Naive B cell (primary cell): Measurements from ENCODE around the gene MLLT1. TPM values are rescaled to one million over a fixed set of nuclear protein-coding genes. Genes with fewer than 3 reads are reported as not detected.

Experiments
- ATAC-seq, 2 donors: fragments of 150-1000 bp; cut with Tn5 transposase; 2 replicates each; pipeline ENCODE4 v1.10.0; 2021; ENCODE audit warnings: low read depth in 2 of 2, mild to moderate bottlenecking in 2 of 2, moderate library complexity in 2 of 2
- DNase-seq: peaks from one replicate; pipeline ENCODE4 v3.0.0; 2022
- H3K27ac Mint-ChIP-seq, 6 donors: one replicate each; pipeline ENCODE4 v1.8.0; 2020 to 2022; ENCODE audit warnings: mild to moderate bottlenecking in 6 of 6, mixed read lengths in 6 of 6, moderate library complexity in 5 of 6, inconsistent platforms in 2 of 6
- H3K27me3 Mint-ChIP-seq, 3 donors: one replicate each; pipeline ENCODE4 v1.8.0; 2021 to 2022; ENCODE audit warnings: mixed read lengths in 3 of 3, mild to moderate bottlenecking in 1 of 3
- H3K36me3 Mint-ChIP-seq, 2 donors: one replicate each; pipeline ENCODE4 v1.8.0; 2020 to 2022; ENCODE audit warnings: mixed read lengths in 2 of 2, inconsistent platforms in 1 of 2, mild to moderate bottlenecking in 1 of 2
- H3K4me1 Mint-ChIP-seq, 3 donors: one replicate each; pipeline ENCODE4 v1.8.0; 2020 to 2022; ENCODE audit warnings: mixed read lengths in 3 of 3, inconsistent platforms in 1 of 3, mild to moderate bottlenecking in 1 of 3, moderate library complexity in 1 of 3
- H3K4me3 Mint-ChIP-seq, 8 donors: one replicate each; pipeline ENCODE4 v1.8.0; 2020 to 2022; ENCODE audit warnings: mild to moderate bottlenecking in 8 of 8, mixed read lengths in 8 of 8, moderate library complexity in 8 of 8, inconsistent platforms in 2 of 8
- H3K9me3 Mint-ChIP-seq, 7 donors: one replicate each; pipeline ENCODE4 v1.8.0; 2020 to 2022; ENCODE audit warnings: mixed read lengths in 7 of 7, mild to moderate bottlenecking in 5 of 7, inconsistent platforms in 2 of 7, moderate library complexity in 1 of 7
- polyA plus RNA-seq, 6 donors: library from polyadenylated mRNA; unstranded; fragments of 300-500 nt; fragmentation: Illumina TruSeq; gene quantifications; one replicate each; pipeline ENCODE4 v1.2.3, GENCODE V29; 2021; ENCODE audit warnings: low read depth in 6 of 6

The MLLT1 gene
- polyA plus RNA-seq, 6 donors from 2014 or later = 0.43 to 1.7 (median 1.3) TPM

DNA sequence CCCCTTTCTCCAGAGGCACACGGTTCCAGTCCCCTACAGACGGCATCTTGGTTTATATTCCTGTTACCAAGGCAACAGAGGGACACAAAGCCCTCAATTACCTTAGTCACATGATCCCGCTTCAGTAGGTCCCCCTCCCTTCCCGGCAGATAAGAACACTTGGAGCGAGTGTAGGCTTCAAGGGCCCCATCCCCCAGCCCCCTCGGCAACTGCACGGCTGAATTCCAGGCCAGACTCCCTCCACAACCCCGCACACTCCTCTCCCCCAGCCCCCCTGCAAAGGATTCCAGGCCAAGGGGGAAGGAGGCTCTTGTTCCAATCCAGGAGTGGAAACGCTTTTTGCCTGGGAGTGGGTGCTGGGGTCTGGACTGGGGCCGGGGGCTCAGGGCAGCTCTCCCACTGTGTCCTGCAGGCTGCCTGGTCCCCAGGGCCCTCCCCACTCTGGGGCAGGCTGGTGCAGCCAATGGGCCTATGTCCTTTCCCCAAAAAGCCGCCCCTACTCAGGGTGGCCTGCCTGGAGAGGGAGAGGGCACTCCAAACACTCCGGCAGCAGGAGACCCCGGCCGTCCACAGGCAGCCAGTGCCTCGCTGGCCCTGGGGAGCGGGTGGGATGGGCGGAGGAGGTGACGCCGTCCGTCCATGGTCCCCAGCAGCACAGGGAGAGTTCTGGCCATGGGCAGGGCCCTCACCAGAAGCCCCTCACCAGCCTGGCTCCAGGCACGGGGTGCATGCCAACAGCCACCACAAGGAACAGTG, 62.6 kb downstream of the MLLT1 start:
- no peak overlapping the region for H3K4me3 Mint-ChIP-seq
- no peak overlapping the region for H3K27ac Mint-ChIP-seq
- ATAC-seq (no peak), DNase-seq (no peak)
- H3K36me3 Mint-ChIP-seq = peaks cover 0 to 5% of the 10 kb centered on the region in 2 donors
- peaks cover 3 to 6% (median 4%) of the 10 kb centered on the region in 3 donors for H3K4me1 Mint-ChIP-seq
- H3K27me3 Mint-ChIP-seq = no peaks in the 10 kb centered on the region
- no peaks in the 10 kb centered on the region for H3K9me3 Mint-ChIP-seq

GRCh38 chr19:6216236-6216995, 63.4 kb downstream of the MLLT1 start:
- ATAC-seq (no peak), DNase-seq (no peak)
- no peaks in the 10 kb centered on the region for H3K9me3 Mint-ChIP-seq
- no peaks in the 10 kb centered on the region for H3K27me3 Mint-ChIP-seq
- H3K27ac Mint-ChIP-seq = no peak overlapping the region
- H3K4me3 Mint-ChIP-seq = no peak overlapping the region
- peaks cover 3 to 6% (median 4%) of the 10 kb centered on the region in 3 donors for H3K4me1 Mint-ChIP-seq
- peaks cover 0 to 8% of the 10 kb centered on the region in 2 donors for H3K36me3 Mint-ChIP-seq

DNA sequence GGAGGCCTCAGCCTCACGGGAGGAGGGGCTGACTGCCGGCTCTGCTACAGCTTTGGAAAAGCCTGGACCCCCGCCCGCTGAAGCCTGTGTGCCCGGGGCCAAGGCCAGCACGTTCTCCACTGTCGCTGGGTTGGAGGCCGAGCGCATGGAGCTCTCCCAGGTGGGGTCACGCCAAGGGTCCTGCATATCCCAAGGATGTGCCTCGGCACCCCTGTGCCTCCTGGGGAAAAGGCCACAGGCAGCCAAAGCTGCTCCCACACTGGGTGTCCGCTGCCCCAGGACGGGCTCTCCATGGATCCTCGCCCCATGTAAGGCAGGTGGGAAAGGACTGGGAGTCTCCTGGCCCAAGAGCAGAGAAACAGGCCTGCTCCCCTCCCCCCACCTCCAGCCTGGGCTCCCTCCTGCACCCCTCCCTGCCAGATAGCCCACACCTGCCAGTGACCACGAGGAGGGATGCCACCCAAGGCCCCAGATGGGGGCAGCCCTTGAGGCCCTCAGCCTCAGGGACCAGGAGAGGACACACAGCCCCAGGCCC, 64.0 kb downstream of the MLLT1 start:
- peaks cover 3 to 6% (median 4%) of the 10 kb centered on the region in 3 donors for H3K4me1 Mint-ChIP-seq
- H3K36me3 Mint-ChIP-seq = peaks cover 0 to 8% of the 10 kb centered on the region in 2 donors
- ATAC-seq = no peak
- H3K9me3 Mint-ChIP-seq = no peaks in the 10 kb centered on the region
- no peak for DNase-seq
- H3K27me3 Mint-ChIP-seq = no peaks in the 10 kb centered on the region
- H3K4me3 Mint-ChIP-seq = no peak overlapping the region
- no peak overlapping the region for H3K27ac Mint-ChIP-seq

DNA sequence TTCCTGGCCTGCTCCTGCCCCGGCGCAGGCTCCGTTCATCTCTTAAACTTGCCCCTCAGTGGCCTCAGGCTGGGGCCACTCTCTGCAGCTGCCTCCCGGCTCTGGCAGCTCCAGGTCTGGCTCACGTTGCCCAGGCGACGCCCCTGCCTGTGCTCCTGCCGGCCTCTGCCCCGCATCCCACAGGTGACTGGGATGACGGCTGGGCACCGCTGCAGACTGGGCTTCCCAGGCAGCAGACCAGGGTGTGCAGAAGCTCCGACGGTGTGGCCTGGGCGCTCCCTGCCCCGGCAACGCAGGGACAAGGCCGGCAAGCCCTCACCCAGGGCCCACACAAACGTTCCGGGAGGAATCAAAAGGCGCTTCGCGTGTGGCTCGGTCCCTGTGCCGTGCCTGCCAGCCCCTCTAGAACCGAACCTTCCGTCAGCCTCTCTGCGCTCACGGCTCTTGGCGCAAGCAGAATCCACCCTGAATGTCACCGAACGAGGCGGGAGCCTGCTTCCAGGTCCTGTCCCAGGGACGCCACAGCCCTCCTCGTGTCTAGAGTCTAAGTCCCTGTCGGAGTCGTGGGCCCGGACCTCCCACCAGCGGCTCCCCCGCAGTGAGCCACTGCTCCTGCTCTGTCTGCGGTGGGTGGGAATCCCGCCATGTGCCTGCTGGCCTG, 64.8 kb downstream of the MLLT1 start:
- Mint-ChIP-seq H3K36me3 (peaks cover 0 to 8% of the 10 kb centered on the region in 2 donors), H3K4me1 (peaks cover 3 to 6% (median 4%) of the 10 kb centered on the region in 3 donors), H3K4me3 (no peak overlapping the region), H3K27ac (no peak overlapping the region), H3K9me3 (no peaks in the 10 kb centered on the region), H3K27me3 (no peaks in the 10 kb centered on the region)
- DNase-seq (no peak), ATAC-seq (no peak)

- DNase-seq = no peak
- Mint-ChIP-seq H3K27me3 (no peaks in the 10 kb centered on the region), H3K9me3 (no peaks in the 10 kb centered on the region), H3K36me3 (peaks cover 0 to 8% of the 10 kb centered on the region in 2 donors), H3K27ac (no peak overlapping the region), H3K4me1 (peaks cover 6 to 8% (median 6%) of the 10 kb centered on the region in 3 donors), H3K4me3 (no peak overlapping the region)
- no peak for ATAC-seq
These were observed 65.8 kb downstream of the MLLT1 start for GRCh38 chr19:6213696-6214641.

DNA sequence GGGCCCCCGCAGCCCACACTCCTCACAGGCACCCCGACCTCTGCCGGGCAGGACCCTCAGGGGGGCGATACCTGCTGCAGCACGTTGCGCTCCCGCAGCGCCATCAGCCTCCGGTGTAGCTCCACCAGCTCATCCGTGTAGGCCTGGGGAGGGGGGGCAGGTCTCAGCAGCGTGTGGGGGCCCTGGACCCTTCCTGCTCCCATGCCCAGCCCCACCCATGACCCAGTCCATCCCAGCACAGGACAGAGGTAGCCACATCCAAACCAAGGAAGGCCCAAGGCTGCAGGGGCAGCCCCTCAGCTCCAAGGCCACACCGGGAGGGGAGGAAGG, 66.5 kb downstream of the MLLT1 start:
- H3K27me3 Mint-ChIP-seq = no peaks in the 10 kb centered on the region
- DNase-seq (no peak), ATAC-seq (no peak)
- H3K9me3 Mint-ChIP-seq = no peaks in the 10 kb centered on the region
- H3K27ac Mint-ChIP-seq = no peak overlapping the region
- H3K4me1 Mint-ChIP-seq = peaks cover 2 to 5% (median 3%) of the 10 kb centered on the region in 3 donors
- H3K36me3 Mint-ChIP-seq = peaks cover 0 to 8% of the 10 kb centered on the region in 2 donors
- no peak overlapping the region for H3K4me3 Mint-ChIP-seq

DNA sequence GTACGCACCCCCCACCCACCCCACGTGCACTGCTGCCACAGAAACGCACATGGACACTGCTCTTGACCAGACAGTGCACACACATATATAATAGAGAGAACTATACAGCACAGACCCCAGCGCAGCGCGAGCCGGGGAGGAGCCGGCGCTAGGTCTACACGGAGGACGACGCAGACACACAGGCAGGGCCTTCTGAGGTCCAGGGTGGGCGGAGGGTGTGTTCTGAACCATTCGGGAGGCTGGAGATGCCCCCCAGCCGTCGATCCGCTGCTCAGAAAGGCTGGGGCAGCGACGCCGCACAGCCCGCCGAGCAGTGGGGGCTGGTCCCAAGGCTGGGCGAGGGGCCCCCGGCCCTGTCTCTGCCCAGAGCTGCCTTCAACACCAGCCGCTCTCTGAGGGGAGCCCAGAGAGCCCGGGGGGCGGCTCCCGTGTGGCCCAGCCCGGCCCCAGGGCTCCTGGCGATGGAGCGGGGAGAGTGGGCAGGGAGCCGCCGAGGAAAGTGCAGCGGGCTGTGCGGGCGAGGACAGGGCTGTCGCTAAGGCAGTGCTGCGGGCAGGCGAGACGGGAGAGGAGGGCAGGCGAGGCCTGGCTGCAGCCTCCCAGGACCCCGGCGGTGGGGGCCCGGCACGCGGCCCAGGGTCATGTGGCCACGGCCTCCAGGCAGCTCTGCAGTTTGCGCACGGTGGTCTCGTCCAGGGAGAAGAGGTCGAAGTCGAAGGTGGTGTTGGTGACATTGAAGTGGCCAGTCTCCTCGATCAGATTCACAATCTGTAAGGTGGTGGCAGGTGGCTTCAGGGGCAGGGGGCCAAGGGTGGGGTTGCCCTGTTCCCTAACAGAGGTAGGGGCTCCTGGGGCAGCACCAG, 67.1 kb downstream of the MLLT1 start:
- peaks cover 0 to 8% of the 10 kb centered on the region in 2 donors for H3K36me3 Mint-ChIP-seq
- no peak overlapping the region for H3K27ac Mint-ChIP-seq
- no peaks in the 10 kb centered on the region for H3K27me3 Mint-ChIP-seq
- DNase-seq = no peak
- no peaks in the 10 kb centered on the region for H3K9me3 Mint-ChIP-seq
- H3K4me3 Mint-ChIP-seq = peak overlapping the region in 1 of 8 donors; percentile 15
- peaks cover 0 to 5% (median 3%) of the 10 kb centered on the region in 3 donors for H3K4me1 Mint-ChIP-seq
- ATAC-seq = no peak

DNA sequence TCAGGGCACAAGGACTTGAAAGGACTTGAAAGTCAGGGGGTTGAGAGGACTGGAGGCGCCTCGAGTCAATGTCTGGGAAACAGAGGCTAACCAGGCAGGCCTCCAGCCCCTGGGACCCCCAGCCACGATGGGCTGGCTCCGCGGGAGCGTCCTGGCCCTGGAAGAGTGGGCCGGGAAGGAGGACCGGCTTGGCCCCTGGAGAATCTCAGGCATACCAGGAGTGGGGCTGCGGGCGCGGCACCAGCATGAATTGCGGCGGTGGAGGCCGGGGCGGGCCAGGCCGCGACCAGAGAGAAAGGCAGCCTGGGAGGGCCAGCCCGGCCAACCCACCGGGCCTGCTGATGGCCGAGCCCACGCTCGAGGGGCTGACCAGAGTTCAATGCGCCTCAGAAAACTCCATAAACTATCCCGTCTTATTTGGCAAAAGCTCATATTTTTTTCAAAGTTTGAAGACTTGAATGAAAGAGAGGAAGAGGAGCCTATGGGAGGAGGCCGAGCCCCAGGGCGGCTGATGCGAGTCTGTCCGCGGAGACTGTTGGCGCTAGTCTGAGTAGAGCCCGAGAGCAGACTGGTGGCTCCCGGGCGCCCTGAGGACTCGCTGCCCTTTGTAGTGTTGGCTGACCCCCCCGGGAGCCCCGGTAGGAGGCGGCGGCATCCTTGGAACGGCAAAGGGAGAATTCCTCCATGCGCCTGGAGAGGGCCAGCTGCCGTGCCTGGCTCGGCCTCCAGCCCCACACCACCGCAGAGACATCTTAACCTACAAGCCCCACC, 68.0 kb downstream of the MLLT1 start:
- Mint-ChIP-seq H3K27ac (no peak overlapping the region), H3K27me3 (no peaks in the 10 kb centered on the region), H3K9me3 (no peaks in the 10 kb centered on the region), H3K4me3 (peak overlapping the region in 1 of 8 donors; percentile 15), H3K36me3 (peaks cover 0 to 8% of the 10 kb centered on the region in 2 donors), H3K4me1 (peaks cover 0 to 5% (median 3%) of the 10 kb centered on the region in 3 donors)
- ATAC-seq (no peak), DNase-seq (no peak)

DNA sequence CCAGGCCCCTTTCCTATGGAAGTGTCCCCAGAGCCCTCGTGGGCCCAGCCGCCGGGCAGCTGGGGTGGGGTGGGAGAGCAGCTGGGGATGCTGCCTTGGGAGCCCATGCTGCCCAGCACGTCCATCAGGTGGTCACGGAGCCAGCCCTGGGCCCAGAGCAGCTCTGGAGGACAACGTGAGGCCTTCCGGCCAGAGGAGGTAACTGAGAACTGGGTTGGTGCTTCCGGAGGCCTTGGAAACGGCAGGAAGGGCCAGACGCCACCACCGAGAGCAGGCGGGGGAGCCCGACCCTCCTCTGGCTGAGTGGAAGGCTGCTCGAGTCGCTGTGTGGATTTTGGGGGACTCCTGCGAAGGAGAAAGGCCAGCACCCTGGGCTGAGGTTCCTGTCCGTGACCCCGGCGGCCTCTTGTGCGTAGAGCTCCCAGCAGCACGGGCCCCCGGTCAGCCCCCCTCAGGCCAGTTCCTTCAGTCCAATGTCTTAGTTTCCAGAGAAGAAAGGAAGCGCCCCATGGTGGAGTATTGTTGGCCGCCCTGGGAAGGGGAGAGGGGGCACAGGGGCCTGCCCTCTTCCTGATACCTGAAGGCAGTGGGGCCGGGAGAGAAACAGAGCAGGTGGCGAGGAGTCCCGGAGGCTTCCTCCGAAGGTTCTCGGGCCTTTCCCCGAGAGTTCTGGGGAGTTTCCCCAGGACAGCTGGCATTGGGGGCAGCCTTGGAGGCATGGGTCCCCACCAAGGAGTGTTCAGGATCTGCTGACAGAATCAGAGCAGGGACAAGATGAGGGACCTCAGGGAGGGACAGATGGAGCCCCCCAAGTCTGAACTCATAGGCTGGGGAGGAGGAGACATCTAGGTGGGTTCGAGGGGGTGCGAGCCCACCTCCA, 68.8 kb downstream of the MLLT1 start:
- Mint-ChIP-seq H3K9me3 (no peaks in the 10 kb centered on the region), H3K4me1 (peaks cover 0 to 5% (median 3%) of the 10 kb centered on the region in 3 donors), H3K27ac (peak overlapping the region in 1 of 6 donors; percentile 33), H3K4me3 (no peak overlapping the region), H3K36me3 (peaks cover 0 to 8% of the 10 kb centered on the region in 2 donors), H3K27me3 (no peaks in the 10 kb centered on the region)
- ATAC-seq (no peak), DNase-seq (no peak)

DNA sequence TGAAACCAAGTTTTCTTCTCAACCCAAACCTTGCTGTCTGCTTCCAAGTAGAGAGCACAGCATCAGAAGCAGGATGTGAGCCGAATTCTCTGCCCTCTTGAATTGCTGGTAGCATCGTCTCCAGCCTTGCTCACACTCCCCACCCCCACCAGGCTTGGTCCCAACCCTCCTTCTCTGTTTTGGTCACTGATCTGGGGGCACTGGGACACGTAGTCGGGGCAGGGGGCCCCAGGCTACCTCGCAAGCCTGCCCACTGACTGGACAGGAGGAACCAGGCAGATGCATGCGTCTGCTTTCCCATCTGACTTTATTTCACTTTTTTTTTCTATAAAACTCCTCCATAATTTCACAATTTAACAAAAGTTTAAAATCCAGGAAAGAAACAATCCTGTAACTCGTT, 69.7 kb downstream of the MLLT1 start:
- no peak for ATAC-seq
- Mint-ChIP-seq H3K27ac (peak overlapping the region in 1 of 6 donors; percentile 82), H3K9me3 (no peaks in the 10 kb centered on the region)

DNA sequence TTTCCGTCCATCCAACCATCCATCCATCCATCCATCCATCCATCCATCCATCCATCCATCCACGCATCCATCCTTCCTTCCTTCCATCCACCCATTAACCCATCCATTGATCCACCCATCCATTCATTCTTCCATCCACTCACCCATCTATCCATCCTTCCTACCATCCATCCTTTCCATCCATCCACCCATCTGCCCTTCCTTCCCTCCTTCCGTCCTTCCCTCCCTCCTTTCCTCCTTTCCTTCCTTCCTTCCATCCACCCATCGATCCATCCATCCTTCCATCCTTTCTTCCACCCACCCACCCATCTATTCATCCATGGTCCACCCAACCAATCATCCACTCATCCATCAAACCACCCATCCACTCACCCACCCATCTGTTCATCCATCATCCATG, 70.1 kb downstream of the MLLT1 start:
- no peak for ATAC-seq
- peaks cover 0 to 8% of the 10 kb centered on the region in 2 donors for H3K36me3 Mint-ChIP-seq
- DNase-seq = no peak
- peaks cover 0 to 5% (median 3%) of the 10 kb centered on the region in 3 donors for H3K4me1 Mint-ChIP-seq
- H3K9me3 Mint-ChIP-seq = no peaks in the 10 kb centered on the region
- peak overlapping the region in 2 of 6 donors; percentile 29 to 96 for H3K27ac Mint-ChIP-seq
- H3K4me3 Mint-ChIP-seq = no peak overlapping the region
- peaks cover 0 to 6% (median 0%) of the 10 kb centered on the region in 3 donors for H3K27me3 Mint-ChIP-seq

More for the DNA sequence above, 69.7 kb downstream of the MLLT1 start:
- Mint-ChIP-seq H3K4me1 (peaks cover 0 to 5% (median 3%) of the 10 kb centered on the region in 3 donors), H3K27me3 (peaks cover 0 to 4% (median 0%) of the 10 kb centered on the region in 3 donors), H3K4me3 (no peak overlapping the region), H3K36me3 (peaks cover 0 to 8% of the 10 kb centered on the region in 2 donors)
- no peak for DNase-seq
